Measurements from ENCODE around the gene SDHAF2. TPM values are rescaled to one million over a fixed set of nuclear protein-coding genes. Genes with fewer than 3 reads are reported as not detected.

SDHAF2 gene
- total RNA-seq, 1 experiment from 2014 or later: 90.4 TPM

GRCh38 chr11:61453695-61454094 lies 23.8 kb downstream of the SDHAF2 start:
- no peaks in the 10 kb centered on the region for H3K79me2 ChIP-seq (ENCODE audit: low read length)
- H4K20me1 ChIP-seq (ENCODE audit: low read length): no peaks in the 10 kb centered on the region
- ATAC-seq: no peak
- no peak overlapping the region for H3K27ac ChIP-seq (ENCODE audit: low read length)
- no peak overlapping the region for H3K9ac ChIP-seq (ENCODE audit: low read length)
- intact Hi-C loops (cut with micrococcal nuclease): no loop called here
- no peak for DNase-seq
- no peaks in the 10 kb centered on the region for H3K4me1 ChIP-seq (ENCODE audit: insufficient read depth, low read length)
- no peak for TF ChIP-seq CTCF (conservative IDR thresholded peaks at IDR 0.05; ENCODE audit: low read depth, low read length)
- TF ChIP-seq EZH2phosphoT487 (IDR thresholded peaks at IDR 0.05; ENCODE audit: borderline replicate concordance, low read length): no peak
- TF ChIP-seq EZH2 (IDR thresholded peaks at IDR 0.05; ENCODE audit: low read length, unreplicated experiment): no peak
- no peaks in the 10 kb centered on the region for H3F3A ChIP-seq (ENCODE audit: low read length, unreplicated experiment)
- no peak overlapping the region for H2AFZ ChIP-seq (ENCODE audit: low read length)
- H3K9me3 ChIP-seq (ENCODE audit: low read length): no peaks in the 10 kb centered on the region
- no peak overlapping the region for H3K4me2 ChIP-seq (ENCODE audit: low read length)
- no peaks in the 10 kb centered on the region for H3K27me3 ChIP-seq (ENCODE audit: low read length)
- CTCF ChIA-PET: no interaction called here
- H3K9me2 ChIP-seq (replicated peaks; ENCODE audit: low read length): no peaks in the 10 kb centered on the region
- BruUV-seq (replicated peaks): no TSS peak
- POLR2A ChIA-PET (ENCODE audit: unreplicated experiment): no interaction called here
- peaks cover 8% of the 10 kb centered on the region for H3K36me3 ChIP-seq (ENCODE audit: low read depth, low read length)
- no peak overlapping the region for H3K4me3 ChIP-seq (ENCODE audit: low read length)

DNA sequence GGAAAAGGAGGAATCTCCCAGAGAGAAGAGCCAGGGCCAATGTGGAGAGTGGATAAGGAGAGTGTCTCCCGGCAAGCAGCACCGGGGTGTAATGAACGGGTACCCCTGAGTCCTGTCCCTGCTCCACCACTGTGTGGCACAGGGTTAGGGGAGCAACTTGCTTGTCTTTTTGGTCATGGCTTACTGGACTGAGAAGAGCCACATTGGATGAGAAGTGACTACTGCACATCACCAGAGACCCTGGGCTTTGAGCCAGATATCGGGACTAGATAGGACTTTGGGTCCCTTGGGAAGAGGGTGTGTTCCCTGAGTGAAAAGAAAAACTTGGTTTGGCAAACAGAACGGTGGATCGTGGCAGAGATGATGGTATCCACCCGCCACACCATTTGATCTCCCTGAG lies 24.6 kb downstream of the SDHAF2 start:
- Histone ChIP-seq H3F3A (ENCODE audit: low read length, unreplicated experiment) (no peaks in the 10 kb centered on the region), H3K27me3 (ENCODE audit: low read length) (no peaks in the 10 kb centered on the region), H2AFZ (ENCODE audit: low read length) (no peak overlapping the region), H3K9ac (ENCODE audit: low read length) (no peak overlapping the region), H3K4me2 (ENCODE audit: low read length) (no peak overlapping the region), H3K9me2 (replicated peaks; ENCODE audit: low read length) (no peaks in the 10 kb centered on the region), H3K79me2 (ENCODE audit: low read length) (no peaks in the 10 kb centered on the region), H3K9me3 (ENCODE audit: low read length) (no peaks in the 10 kb centered on the region), H4K20me1 (ENCODE audit: low read length) (no peaks in the 10 kb centered on the region), H3K4me1 (ENCODE audit: insufficient read depth, low read length) (no peaks in the 10 kb centered on the region), H3K36me3 (ENCODE audit: low read depth, low read length) (no peaks in the 10 kb centered on the region), H3K27ac (ENCODE audit: low read length) (no peak overlapping the region), H3K4me3 (ENCODE audit: low read length) (no peak overlapping the region)
- ATAC-seq (no peak), DNase-seq (no peak)
- ChIA-PET CTCF (no interaction called here), POLR2A (ENCODE audit: unreplicated experiment) (no interaction called here)
- intact Hi-C loops (cut with micrococcal nuclease): no loop called here
- no TSS peak for BruUV-seq (replicated peaks)
- no peak for TF ChIP-seq EZH2phosphoT487 (IDR thresholded peaks at IDR 0.05; ENCODE audit: borderline replicate concordance, low read length)

- intact Hi-C loops (cut with micrococcal nuclease): no loop called here
- ChIA-PET POLR2A (ENCODE audit: unreplicated experiment) (no interaction called here), CTCF (no interaction called here)
- no peaks in the 10 kb centered on the region for H3K79me2 ChIP-seq (ENCODE audit: low read length)
- no peak for ATAC-seq
- no peaks in the 10 kb centered on the region for H4K20me1 ChIP-seq (ENCODE audit: low read length)
- no peak overlapping the region for H3K4me2 ChIP-seq (ENCODE audit: low read length)
- H3F3A ChIP-seq (ENCODE audit: low read length, unreplicated experiment): no peaks in the 10 kb centered on the region
- no peaks in the 10 kb centered on the region for H3K9me2 ChIP-seq (replicated peaks; ENCODE audit: low read length)
- no peaks in the 10 kb centered on the region for H3K9me3 ChIP-seq (ENCODE audit: low read length)
- H3K36me3 ChIP-seq (ENCODE audit: low read depth, low read length): no peaks in the 10 kb centered on the region
- H3K4me1 ChIP-seq (ENCODE audit: insufficient read depth, low read length): no peaks in the 10 kb centered on the region
- TF ChIP-seq CTCF (conservative IDR thresholded peaks at IDR 0.05; ENCODE audit: low read depth, low read length) (no peak), EZH2 (IDR thresholded peaks at IDR 0.05; ENCODE audit: low read length, unreplicated experiment) (no peak), EZH2phosphoT487 (IDR thresholded peaks at IDR 0.05; ENCODE audit: borderline replicate concordance, low read length) (no peak)
- no peak overlapping the region for H3K4me3 ChIP-seq (ENCODE audit: low read length)
- H3K27me3 ChIP-seq (ENCODE audit: low read length): no peaks in the 10 kb centered on the region
- no peak for DNase-seq
- no peak overlapping the region for H3K27ac ChIP-seq (ENCODE audit: low read length)
- H2AFZ ChIP-seq (ENCODE audit: low read length): no peak overlapping the region
- H3K9ac ChIP-seq (ENCODE audit: low read length): no peak overlapping the region
- BruUV-seq (replicated peaks): no TSS peak
Measured at GRCh38 chr11:61460474-61460881, 30.6 kb downstream of the SDHAF2 start.

Data from PC-3 (cell line).